ENCODE results near the gene TBC1D14. TPM values are rescaled to one million over a fixed set of nuclear protein-coding genes. Genes with fewer than 3 reads are reported as not detected.

Gene TBC1D14
- total RNA-seq, 1 donor from 2014 or later: 61.8 TPM

DNA sequence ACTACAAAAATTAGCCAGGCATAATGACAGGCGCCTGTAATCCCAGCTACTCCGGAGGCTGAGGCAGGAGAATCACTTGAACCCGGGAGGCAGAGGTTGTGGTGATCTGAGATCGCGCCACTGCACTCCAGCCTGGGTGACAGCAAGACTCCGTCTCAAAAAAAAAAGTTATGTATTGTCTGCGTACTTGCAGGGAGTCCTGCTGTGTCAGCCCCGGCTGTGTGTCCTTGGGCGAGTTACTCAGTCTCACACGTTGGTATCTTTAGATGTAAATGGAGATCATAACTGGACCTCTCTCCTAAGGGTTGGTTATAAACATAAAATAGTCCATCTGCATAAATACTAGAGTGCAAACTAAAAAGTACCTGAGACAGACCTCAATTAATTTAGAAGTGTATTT, 22.7 kb upstream of the TBC1D14 start:
- TF ChIP-seq CTCF (IDR thresholded peaks at IDR 0.05; ENCODE audit: unreplicated experiment): no peak
- no peak overlapping the region for H3K4me3 Mint-ChIP-seq (ENCODE audit: low read depth)
- H3K27ac Mint-ChIP-seq: no peak overlapping the region
- H3K27me3 Mint-ChIP-seq: no peaks in the 10 kb centered on the region
- DNase-seq (ENCODE audit: low spot score, unreplicated experiment): no peak
- no peaks in the 10 kb centered on the region for H3K4me1 Mint-ChIP-seq (ENCODE audit: low read depth)
- H3K9me3 Mint-ChIP-seq (ENCODE audit: low read depth): no peaks in the 10 kb centered on the region
- H3K36me3 Mint-ChIP-seq (ENCODE audit: insufficient read depth): peaks cover 12% of the 10 kb centered on the region

GRCh38 chr4:6887591-6888371, 21.8 kb upstream of the TBC1D14 start:
- Mint-ChIP-seq H3K9me3 (ENCODE audit: low read depth) (no peaks in the 10 kb centered on the region), H3K4me3 (ENCODE audit: low read depth) (no peak overlapping the region), H3K36me3 (ENCODE audit: insufficient read depth) (peaks cover 11% of the 10 kb centered on the region), H3K4me1 (ENCODE audit: low read depth) (peaks cover 3% of the 10 kb centered on the region), H3K27me3 (no peaks in the 10 kb centered on the region), H3K27ac (no peak overlapping the region)
- TF ChIP-seq CTCF (IDR thresholded peaks at IDR 0.05; ENCODE audit: unreplicated experiment): no peak
- DNase-seq (ENCODE audit: low spot score, unreplicated experiment): no peak

DNA sequence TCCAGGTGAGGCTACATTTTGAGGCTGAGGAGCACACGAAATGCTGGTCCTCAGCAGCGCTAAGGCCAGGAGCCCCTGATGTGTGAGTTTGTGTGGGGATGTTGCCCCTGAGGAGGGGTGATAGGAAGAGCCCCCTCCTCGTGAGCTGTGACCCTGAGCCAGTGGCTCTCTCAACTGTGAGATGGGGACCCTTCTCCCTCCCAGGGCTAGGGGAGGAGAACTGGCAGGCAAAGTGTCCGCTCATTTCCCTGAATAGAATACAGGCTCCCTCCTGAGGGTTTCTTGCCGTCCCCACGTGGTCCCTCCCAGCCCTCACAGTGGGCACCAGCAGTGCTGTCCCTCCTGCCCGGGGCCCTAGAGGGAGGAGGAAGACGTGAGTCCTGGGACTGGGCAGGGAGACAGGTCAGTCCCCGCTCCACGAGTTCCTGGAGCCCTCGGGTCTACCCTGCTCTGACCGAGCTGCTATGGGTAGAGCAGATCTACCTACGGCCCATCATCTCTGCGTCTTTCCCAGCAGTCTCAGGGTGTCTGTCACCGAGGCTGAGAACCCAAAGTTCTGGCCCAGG, 21.0 kb upstream of the TBC1D14 start:
- no peaks in the 10 kb centered on the region for H3K27me3 Mint-ChIP-seq
- DNase-seq (ENCODE audit: low spot score, unreplicated experiment): no peak
- H3K27ac Mint-ChIP-seq: no peak overlapping the region

GRCh38 chr4:6889101-6889735, 20.4 kb upstream of the TBC1D14 start:
- TF ChIP-seq CTCF (IDR thresholded peaks at IDR 0.05; ENCODE audit: unreplicated experiment): no peak
- Mint-ChIP-seq H3K4me3 (ENCODE audit: low read depth) (no peak overlapping the region), H3K36me3 (ENCODE audit: insufficient read depth) (peaks cover 8% of the 10 kb centered on the region), H3K27ac (no peak overlapping the region), H3K4me1 (ENCODE audit: low read depth) (peaks cover 8% of the 10 kb centered on the region), H3K9me3 (ENCODE audit: low read depth) (no peaks in the 10 kb centered on the region), H3K27me3 (no peaks in the 10 kb centered on the region)
- no peak for DNase-seq (ENCODE audit: low spot score, unreplicated experiment)

More for the DNA sequence above, 21.0 kb upstream of the TBC1D14 start:
- peaks cover 5% of the 10 kb centered on the region for H3K4me1 Mint-ChIP-seq (ENCODE audit: low read depth)
- TF ChIP-seq CTCF (IDR thresholded peaks at IDR 0.05; ENCODE audit: unreplicated experiment): no peak
- no peaks in the 10 kb centered on the region for H3K9me3 Mint-ChIP-seq (ENCODE audit: low read depth)
- H3K36me3 Mint-ChIP-seq (ENCODE audit: insufficient read depth): peaks cover 8% of the 10 kb centered on the region
- H3K4me3 Mint-ChIP-seq (ENCODE audit: low read depth): no peak overlapping the region

GRCh38 chr4:6889736-6890324, 19.8 kb upstream of the TBC1D14 start:
- H3K4me1 Mint-ChIP-seq (ENCODE audit: low read depth): peaks cover 8% of the 10 kb centered on the region
- H3K4me3 Mint-ChIP-seq (ENCODE audit: low read depth): no peak overlapping the region
- DNase-seq (ENCODE audit: low spot score, unreplicated experiment): no peak
- H3K27ac Mint-ChIP-seq: no peak overlapping the region
- no peaks in the 10 kb centered on the region for H3K9me3 Mint-ChIP-seq (ENCODE audit: low read depth)
- H3K36me3 Mint-ChIP-seq (ENCODE audit: insufficient read depth): peaks cover 8% of the 10 kb centered on the region
- TF ChIP-seq CTCF (IDR thresholded peaks at IDR 0.05; ENCODE audit: unreplicated experiment): no peak
- H3K27me3 Mint-ChIP-seq: no peaks in the 10 kb centered on the region

All from progenitor cell of endocrine pancreas (in vitro differentiated cells).